Hematopoietic multipotent progenitor cell treated with erythropoietin and hydrocortisone succinate and interleukin-3 and kit ligand, for 8 days (in vitro differentiated cells): ENCODE measurements around the gene FBXL14.

Experiments
- DNase-seq: peaks from one replicate; pipeline ENCODE4 v3.0.0-alpha.2; 2015

Gene FBXL14

DNA sequence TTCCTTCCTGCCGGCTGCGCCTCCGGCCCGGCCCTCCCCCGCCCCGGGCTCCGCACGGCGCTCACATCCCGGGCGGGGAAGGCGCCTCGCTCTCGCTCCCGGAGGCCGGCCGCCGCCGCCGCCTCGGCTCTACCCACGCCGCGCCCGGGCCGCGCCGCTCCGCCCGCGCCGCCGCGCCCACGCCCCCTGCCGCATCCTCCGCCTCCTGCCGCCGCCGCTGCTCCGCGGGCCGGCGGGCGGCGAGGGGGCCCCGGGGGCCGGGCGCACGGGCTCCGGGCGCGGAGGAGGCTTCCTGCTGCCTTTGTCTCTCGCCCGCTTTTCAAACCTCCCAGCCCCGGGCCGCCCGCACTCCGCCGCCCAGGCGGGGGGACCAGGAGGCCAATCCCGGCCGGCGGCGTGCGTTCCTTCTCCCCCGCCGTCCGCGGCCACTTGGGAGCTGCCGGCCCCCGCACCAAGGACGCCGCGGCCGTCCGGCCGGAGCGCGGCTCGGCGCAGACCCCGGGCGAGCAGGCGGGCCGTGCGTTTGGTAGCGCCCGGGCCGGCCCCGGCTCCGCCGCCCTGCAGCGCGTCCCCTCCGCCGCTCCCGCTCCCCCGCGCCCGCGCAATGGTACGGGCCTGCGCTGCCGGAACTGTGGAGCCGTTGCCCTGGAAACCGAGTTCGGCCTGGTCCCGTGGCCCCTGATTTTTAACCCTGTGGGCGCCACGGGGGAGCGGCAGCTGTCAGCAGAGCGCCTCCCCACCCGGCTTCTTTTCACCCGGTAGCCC lies at the start of gene FBXL14:
FBXL14 (minus strand) TSS at position 321 of the 765 bp plus-strand sequence. CDS start 515 bp downstream, outside the sequence.
- DNase-seq: peak; percentile 88

DNA sequence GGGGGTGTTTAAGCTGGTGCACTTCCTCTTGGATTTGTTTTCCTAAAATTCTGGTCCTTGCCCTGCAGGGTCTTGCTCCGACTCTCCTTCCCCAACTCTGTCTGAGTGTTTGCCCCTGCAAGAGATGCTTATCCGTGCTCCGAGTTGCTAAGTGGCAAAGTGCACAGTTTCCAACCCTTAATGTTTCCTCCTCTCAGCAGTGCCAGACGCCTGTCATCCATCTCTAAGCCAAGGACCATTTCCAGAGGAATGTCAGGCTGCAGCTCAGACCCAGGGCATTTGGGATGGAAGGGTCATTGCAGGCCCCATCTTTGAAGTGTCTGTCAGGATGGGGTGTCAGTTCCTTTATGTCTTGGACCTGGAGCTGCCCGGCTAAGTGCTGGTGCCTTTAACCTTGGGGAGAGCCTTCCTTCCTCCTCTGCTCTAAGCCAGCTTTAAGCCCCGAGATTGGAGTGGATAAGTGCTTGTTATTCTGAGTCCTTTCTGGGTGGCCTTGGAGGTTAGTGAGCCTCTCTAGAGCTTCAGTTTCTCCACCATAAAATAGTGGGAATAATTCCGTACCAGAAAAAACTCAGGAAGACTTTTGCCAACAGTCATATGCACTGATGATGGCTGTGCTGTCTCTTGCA lies 49.6 kb upstream of the FBXL14 start:
- DNase-seq: no peak

- no peak for DNase-seq
Observed at GRCh38 chr12:1643043-1643442, 48.7 kb upstream of the FBXL14 start.

DNA sequence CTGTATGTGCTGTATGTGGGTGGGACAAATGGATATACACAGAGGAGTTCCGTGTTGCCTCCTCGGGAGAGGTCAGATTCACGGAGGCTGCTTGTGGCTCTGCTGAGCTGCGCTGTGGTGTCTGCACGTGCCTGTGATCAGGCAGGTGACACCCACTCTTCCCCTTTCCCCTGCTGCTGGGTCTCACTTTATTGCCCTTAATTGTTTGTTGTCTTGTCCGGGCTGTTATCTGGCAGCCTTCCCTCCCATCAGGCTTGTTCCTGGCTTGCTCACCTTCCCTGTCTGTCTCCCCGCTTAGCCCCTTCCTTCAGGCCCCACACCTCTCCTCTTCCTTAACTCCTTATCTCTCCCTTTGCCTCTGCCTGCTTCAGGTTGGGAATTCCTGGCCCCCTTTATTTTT lies 48.1 kb upstream of the FBXL14 start:
- DNase-seq: no peak

- no peak for DNase-seq
Observed at GRCh38 chr12:1640328-1641234, 46.2 kb upstream of the FBXL14 start.

- DNase-seq: no peak
Observed at GRCh38 chr12:1639538-1639937, 45.2 kb upstream of the FBXL14 start.

DNA sequence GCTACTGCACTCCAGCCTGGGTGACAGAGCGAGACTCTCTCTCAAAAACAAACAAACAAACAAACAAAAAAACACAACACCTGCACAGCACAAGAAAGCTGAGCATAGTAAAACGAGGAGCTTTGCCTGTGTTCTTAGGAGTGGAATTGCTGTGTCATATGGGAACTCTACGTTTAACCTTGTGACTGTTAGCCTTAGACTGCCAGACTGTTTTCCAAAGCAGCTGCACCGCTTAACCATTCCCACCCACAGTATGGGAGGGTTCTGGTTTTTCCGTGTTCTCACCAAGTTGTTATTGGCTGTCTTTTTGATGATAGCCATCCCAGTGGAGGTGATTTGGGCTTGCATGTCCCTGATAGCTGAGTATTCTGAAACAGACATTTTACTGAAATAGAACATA lies 43.8 kb upstream of the FBXL14 start:
- DNase-seq: no peak

- no peak for DNase-seq
Observed at GRCh38 chr12:1635301-1636095, 41.1 kb upstream of the FBXL14 start.

- DNase-seq: peak; percentile 78
Observed at GRCh38 chr12:1634590-1635191, 40.3 kb upstream of the FBXL14 start.

DNA sequence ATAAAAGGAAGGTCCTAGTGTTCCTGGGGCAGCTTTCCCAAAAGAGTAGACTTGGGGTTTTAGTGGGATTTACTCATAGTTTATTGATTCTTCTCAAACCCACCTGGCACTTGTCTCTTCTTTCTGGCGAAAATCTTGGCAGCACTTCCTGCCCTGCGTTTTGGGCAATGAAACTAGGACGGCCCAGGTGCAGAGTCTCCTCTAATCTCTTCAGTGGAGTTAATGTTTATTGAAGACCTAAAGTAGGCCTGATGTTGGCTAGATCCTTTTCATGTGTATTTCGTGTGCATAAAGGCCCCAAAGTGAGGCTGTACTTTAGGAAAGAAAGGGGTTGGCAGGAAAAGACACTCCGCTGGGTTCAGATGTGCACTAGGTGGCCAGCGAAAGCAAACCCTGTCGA lies 39.8 kb upstream of the FBXL14 start:
- DNase-seq: no peak

- no peak for DNase-seq
Observed at GRCh38 chr12:1633459-1633858, 39.1 kb upstream of the FBXL14 start.

GRCh38 chr12:1632702-1633101 lies 38.3 kb upstream of the FBXL14 start:
- no peak for DNase-seq

- no peak for DNase-seq
Observed at GRCh38 chr12:1630827-1631591, 36.6 kb upstream of the FBXL14 start.

- DNase-seq: no peak
Observed at GRCh38 chr12:1630133-1630826, 35.9 kb upstream of the FBXL14 start.

DNA sequence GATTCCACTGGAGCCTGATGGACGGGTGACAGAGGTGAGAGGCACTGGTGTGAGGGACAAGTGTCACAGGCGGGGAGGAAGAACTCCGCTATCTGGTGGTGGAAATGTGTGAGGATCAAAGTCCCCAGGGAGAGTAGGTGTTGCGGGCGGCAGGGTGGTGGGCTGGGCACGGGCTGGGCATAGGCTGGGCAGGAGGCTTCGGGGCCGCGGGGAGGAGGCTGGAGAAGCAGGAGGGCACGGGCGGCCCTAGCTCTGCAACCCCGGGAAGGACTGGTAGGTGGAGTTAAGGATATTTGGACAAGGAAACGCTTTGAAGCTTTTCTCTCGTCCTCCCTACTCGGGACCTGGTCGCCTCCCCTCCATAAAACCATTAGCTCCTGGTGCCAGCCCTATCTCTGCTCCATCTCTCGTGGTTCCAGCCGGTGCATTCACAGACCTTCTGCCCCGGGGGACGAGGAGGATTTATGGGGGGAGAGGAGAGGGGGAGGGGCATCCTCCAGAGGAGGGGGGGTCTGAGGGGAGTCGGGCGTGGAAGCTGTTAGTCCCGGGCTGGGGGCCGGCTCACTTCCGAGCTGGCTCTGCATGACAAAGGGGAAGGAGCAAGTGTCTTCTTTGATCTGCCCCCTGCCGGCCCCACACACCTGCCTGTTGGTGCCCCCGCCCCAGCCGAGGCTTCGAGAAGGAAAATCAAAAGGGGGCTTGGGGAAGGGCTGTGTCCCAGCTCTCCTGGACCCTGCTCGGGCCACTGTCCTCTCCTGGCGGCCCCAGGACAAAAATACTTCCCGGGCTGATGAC lies 35.2 kb upstream of the FBXL14 start:
- no peak for DNase-seq

DNA sequence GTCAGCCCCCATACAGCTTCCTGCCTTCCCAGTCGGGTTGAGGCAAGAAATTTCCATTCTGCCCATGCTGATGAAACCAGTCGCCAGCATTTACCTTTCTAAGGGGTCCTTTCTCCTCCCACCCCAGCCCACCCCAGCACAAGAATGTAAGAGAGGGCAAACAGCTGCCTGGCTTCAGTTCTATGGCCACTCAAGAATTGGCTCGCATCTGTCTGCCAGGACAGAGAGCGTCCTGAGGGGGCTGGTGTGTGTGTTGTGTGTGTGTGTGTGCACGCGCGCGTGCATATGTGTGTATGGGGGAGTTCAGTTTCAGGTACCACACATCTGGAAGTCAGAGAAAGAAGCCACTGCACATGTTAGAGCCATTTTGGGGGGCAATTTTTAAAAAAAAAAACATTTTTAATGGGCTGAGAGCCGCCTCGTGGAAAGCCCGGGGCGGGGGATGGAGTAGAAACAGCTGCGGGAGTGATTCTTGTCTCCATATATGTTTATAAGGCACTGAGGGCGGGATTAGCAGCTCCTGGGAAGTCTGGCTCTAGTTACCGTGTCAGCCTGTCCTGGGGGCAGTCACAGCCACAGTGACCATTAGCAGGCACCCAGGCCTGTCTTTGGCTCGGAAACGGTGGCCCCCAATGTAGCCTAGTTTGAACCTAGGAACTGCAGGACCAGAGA lies 34.4 kb upstream of the FBXL14 start, which contains the start of gene WNT5B:
WNT5B (plus strand) TSS at position 566 of the 672 bp plus-strand sequence. CDS start 2,124 bp downstream, outside the sequence.
- no peak for DNase-seq

DNA sequence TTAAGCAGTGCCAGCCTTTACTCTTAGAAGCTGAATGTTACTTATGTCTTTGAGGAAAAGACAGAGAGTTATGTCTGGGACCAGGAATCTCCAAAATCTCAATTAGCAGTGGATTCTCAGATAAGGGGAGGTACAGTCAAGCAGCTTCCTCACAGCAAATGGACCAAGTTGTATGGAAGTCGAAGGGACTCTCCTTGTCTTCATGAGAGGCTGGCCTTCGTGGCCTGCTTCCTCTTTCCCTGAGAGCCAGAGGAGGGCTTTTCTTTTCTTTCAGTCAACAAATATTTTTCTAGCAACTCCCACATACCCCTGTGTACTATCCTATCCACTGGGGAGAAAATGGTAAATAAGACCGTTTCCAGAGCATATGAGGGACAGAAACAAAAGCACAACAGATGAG lies 28.0 kb upstream of the FBXL14 start:
- no peak for DNase-seq

DNA sequence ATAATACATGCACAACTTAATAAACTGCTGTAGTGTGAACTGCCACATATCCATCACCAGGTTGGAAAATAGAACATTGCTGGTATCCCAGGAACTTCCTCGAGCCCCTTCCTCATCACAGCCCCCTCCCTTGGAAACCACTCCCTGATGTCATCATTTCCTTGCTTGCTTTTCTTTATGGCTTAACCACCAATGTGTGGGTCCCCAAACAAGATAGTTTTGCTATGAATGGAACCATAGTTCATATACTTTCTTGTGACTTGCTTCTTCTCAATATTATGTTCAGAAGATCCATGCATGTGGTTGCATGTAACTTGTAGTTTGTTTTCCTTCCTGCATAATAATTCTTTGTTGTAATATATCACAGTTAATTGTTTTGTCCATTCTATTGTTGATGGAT lies 25.7 kb upstream of the FBXL14 start:
- DNase-seq: no peak

GRCh38 chr12:1619587-1619986 lies 25.2 kb upstream of the FBXL14 start:
- peak; percentile 20 for DNase-seq
